ENCODE data around the gene SNX6. TPM values are rescaled to one million over a fixed set of nuclear protein-coding genes. Genes with fewer than 3 reads are reported as not detected.

Gene SNX6
- total and polyA plus RNA-seq, 9 of the 15 experiments (the other 6 are each of a cell fraction or from before 2014, with no cell fraction given), result 34.6 to 111 (median 57.5) TPM

DNA sequence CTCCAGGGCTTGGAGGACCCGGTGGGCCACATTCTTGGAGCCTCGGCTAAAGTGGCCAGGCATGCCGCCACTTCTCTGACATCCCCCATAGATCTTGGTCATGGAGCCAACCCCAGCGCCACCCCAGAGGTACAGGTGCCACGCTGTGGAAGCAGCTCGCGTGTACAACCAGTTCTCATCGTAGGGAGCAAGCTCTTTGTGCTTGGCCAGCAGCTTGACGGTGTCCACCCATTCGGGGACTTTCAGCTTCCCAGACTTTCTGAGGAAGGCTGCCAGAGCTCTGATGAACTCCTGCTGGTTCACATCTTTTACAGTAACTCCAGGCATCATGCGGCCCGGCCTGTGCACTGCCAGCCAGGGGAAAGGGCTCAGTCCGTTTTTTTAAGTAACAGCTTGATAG, 61.1 kb downstream of the SNX6 start:
- Histone ChIP-seq H3K27me3 (ENCODE audit: control insufficient read depth in 2 of 2, insufficient read depth in 2 of 2, low read length in 2 of 2) (no peaks in the 10 kb centered on the region), H3K9ac (ENCODE audit: insufficient read depth in 1 of 2, low read depth in 2 of 2, low read length in 2 of 2) (no peak overlapping the region), H3K4me3 (no peak overlapping the region), H2AFZ (ENCODE audit: low read depth, low read length) (no peak overlapping the region), H3K4me1 (replicated peaks in 1 of 2; ENCODE audit: control insufficient read depth in 2 of 2, insufficient read depth in 2 of 2, low read length in 2 of 2) (no peaks in the 10 kb centered on the region), H3K4me2 (ENCODE audit: insufficient read depth, low read length) (no peak overlapping the region), H3K36me3 (ENCODE audit: control insufficient read depth, insufficient read depth, low read length) (peaks cover 50% of the 10 kb centered on the region; the same call in 1 of the 3 replicates), H4K20me1 (replicated peaks; ENCODE audit: control insufficient read depth, insufficient read depth, low read length) (no peaks in the 10 kb centered on the region), H3K27ac (ENCODE audit: extremely low read depth, low read depth, low read length) (no peak overlapping the region), H3K9me3 (replicated peaks; ENCODE audit: control insufficient read depth, insufficient read depth, low read depth, low read length) (no peaks in the 10 kb centered on the region), H3K79me2 (ENCODE audit: control insufficient read depth, insufficient read depth, low read length) (no peaks in the 10 kb centered on the region), H3K9me1 (ENCODE audit: control insufficient read depth, insufficient read depth, low read length) (no peaks in the 10 kb centered on the region)
- no peak for FAIRE-seq
- TF ChIP-seq ATF7 (IDR thresholded peaks at IDR 0.05), result no peak
- TF ChIP-seq PTTG1 (tag; IDR thresholded peaks at IDR 0.05; ENCODE audit: low read depth), result no peak
- no peak for TF ChIP-seq IRF2 (CRISPR knock-in tag; IDR thresholded peaks at IDR 0.05)
- TF ChIP-seq KAT7 (CRISPR knock-in tag; IDR thresholded peaks at IDR 0.05; ENCODE audit: borderline replicate concordance), result no peak
- TF ChIP-seq TAL1 (IDR thresholded peaks at IDR 0.05), result no peak
- TF ChIP-seq HIVEP1 (CRISPR knock-in tag; IDR thresholded peaks at IDR 0.05), result no peak
- TF ChIP-seq, protein P1, sequence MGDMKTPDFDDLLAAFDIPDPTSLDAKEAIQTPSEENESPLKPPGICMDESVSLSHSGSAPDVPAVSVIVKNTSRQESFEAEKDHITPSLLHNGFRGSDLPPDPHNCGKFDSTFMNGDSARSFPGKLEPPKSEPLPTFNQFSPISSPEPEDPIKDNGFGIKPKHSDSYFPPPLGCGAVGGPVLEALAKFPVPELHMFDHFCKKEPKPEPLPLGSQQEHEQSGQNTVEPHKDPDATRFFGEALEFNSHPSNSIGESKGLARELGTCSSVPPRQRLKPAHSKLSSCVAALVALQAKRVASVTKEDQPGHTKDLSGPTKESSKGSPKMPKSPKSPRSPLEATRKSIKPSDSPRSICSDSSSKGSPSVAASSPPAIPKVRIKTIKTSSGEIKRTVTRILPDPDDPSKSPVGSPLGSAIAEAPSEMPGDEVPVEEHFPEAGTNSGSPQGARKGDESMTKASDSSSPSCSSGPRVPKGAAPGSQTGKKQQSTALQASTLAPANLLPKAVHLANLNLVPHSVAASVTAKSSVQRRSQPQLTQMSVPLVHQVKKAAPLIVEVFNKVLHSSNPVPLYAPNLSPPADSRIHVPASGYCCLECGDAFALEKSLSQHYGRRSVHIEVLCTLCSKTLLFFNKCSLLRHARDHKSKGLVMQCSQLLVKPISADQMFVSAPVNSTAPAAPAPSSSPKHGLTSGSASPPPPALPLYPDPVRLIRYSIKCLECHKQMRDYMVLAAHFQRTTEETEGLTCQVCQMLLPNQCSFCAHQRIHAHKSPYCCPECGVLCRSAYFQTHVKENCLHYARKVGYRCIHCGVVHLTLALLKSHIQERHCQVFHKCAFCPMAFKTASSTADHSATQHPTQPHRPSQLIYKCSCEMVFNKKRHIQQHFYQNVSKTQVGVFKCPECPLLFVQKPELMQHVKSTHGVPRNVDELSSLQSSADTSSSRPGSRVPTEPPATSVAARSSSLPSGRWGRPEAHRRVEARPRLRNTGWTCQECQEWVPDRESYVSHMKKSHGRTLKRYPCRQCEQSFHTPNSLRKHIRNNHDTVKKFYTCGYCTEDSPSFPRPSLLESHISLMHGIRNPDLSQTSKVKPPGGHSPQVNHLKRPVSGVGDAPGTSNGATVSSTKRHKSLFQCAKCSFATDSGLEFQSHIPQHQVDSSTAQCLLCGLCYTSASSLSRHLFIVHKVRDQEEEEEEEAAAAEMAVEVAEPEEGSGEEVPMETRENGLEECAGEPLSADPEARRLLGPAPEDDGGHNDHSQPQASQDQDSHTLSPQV (IDR thresholded peaks at IDR 0.05), result no peak
- TF ChIP-seq MTA2 (IDR thresholded peaks at IDR 0.05; ENCODE audit: low read depth), result no peak
- TF ChIP-seq WHSC1 (IDR thresholded peaks at IDR 0.05; ENCODE audit: low read length), result no peak
- TF ChIP-seq, protein P2, sequence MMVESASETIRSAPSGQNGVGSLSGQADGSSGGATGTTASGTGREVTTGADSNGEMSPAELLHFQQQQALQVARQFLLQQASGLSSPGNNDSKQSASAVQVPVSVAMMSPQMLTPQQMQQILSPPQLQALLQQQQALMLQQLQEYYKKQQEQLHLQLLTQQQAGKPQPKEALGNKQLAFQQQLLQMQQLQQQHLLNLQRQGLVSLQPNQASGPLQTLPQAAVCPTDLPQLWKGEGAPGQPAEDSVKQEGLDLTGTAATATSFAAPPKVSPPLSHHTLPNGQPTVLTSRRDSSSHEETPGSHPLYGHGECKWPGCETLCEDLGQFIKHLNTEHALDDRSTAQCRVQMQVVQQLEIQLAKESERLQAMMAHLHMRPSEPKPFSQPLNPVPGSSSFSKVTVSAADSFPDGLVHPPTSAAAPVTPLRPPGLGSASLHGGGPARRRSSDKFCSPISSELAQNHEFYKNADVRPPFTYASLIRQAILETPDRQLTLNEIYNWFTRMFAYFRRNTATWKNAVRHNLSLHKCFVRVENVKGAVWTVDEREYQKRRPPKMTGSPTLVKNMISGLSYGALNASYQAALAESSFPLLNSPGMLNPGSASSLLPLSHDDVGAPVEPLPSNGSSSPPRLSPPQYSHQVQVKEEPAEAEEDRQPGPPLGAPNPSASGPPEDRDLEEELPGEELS (CRISPR knock-in tag; IDR thresholded peaks at IDR 0.05; ENCODE audit: borderline replicate concordance), result no peak
- TF ChIP-seq ETS2 (tag; IDR thresholded peaks at IDR 0.05; ENCODE audit: borderline replicate concordance, poor library complexity, severe bottlenecking), result no peak
- TF ChIP-seq THRAP3 (IDR thresholded peaks at IDR 0.05; ENCODE audit: borderline replicate concordance), result no peak
- TF ChIP-seq ZNF785 (CRISPR knock-in tag; IDR thresholded peaks at IDR 0.05), result no peak
- no peak for TF ChIP-seq ZC3H4 (CRISPR knock-in tag; IDR thresholded peaks at IDR 0.05; ENCODE audit: borderline replicate concordance)
- TF ChIP-seq ZC3H11A (IDR thresholded peaks at IDR 0.05; ENCODE audit: low read depth, low read length), result no peak
- TF ChIP-seq ZNF217 (CRISPR knock-in tag; IDR thresholded peaks at IDR 0.05), result no peak
- ATAC-seq, result no peak
- CTCF ChIA-PET (ENCODE audit: low intra/inter-chr PET ratio), result no interaction called here
- POLR2A ChIA-PET, result interaction anchor here (0.7 kb wide), 1 partner anchor 43 kb away, joined by 3 read pairs; no protein-coding TSS in a partner anchor
- intact Hi-C loops (cut with micrococcal nuclease), result no loop called here
- no TSS peak for BruUV-seq (replicated peaks)
- 100% methylated on average over 9 of the region's 13 CpGs for WGBS (ENCODE audit: insufficient coverage, low coverage, missing lambda C conversion rate)
- in situ Hi-C loops (cut with MboI), result no loop called here
- DNase-seq (ENCODE audit: extremely low read depth in 1 of 4, low spot score in 3 of 4), result no peak

Measured in K562 (cell line).